ENCODE results near the gene ACSM2A. TPM values are rescaled to one million over a fixed set of nuclear protein-coding genes. Genes with fewer than 3 reads are reported as not detected.
"Not testable (repeated sequence)": the region's sequence is repeated elsewhere in the genome, so short reads cannot be mapped to it uniquely, and the experiment has no call there.

The ACSM2A gene
- total and polyA plus RNA-seq, 10 of the 15 experiments (the other 5 are each of a cell fraction or from before 2014, with no cell fraction given): not detected

- TF ChIP-seq, protein P1, sequence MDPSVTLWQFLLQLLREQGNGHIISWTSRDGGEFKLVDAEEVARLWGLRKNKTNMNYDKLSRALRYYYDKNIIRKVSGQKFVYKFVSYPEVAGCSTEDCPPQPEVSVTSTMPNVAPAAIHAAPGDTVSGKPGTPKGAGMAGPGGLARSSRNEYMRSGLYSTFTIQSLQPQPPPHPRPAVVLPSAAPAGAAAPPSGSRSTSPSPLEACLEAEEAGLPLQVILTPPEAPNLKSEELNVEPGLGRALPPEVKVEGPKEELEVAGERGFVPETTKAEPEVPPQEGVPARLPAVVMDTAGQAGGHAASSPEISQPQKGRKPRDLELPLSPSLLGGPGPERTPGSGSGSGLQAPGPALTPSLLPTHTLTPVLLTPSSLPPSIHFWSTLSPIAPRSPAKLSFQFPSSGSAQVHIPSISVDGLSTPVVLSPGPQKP (IDR thresholded peaks at IDR 0.05; ENCODE audit: low read depth, low read length): no peak
- TF ChIP-seq ZNF274 (IDR thresholded peaks at IDR 0.05; ENCODE audit: insufficient read depth, insufficient read length): no peak
These were observed 35.8 kb upstream of the ACSM2A start (continued) for GRCh38 chr16:20415541-20415940.

- intact Hi-C loops (cut with micrococcal nuclease; ENCODE audit: unreplicated experiment); FAIRE-seq; in situ Hi-C loops (cut with MboI): not testable (repeated sequence)
These were observed 32.2 kb upstream of the ACSM2A start for GRCh38 chr16:20419093-20419492.

DNA sequence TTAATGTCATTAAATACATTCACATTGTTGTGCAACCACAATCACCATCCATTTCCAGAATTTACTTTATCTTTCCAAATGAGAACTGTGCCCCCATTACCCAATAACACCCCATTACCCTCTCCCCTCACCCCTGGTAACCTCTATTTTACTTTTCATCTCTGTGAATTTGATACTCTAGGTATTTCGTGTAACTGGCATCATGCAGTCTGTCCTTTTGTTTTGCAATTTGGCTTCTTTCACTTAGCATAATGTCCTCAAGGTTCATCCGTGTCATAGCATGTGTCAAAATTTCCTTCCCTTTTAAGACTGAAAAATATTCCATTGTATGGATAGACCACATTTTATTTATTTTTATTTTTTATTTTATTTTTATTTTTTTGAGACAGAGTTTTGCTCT lies 29.6 kb upstream of the ACSM2A start:
- H3K27ac ChIP-seq (ENCODE audit: control insufficient read depth, insufficient read depth); POLR2A ChIA-PET; H3K9ac ChIP-seq (ENCODE audit: control insufficient read depth, insufficient read depth, low read length); CTCF ChIA-PET; RAD21 ChIA-PET (ENCODE audit: unreplicated experiment); H3K27me3 ChIP-seq (replicated peaks in 1 of 2; ENCODE audit: control insufficient read depth in 2 of 2, insufficient read depth in 2 of 2, low read length in 1 of 2); in situ Hi-C loops (cut with MboI); H3K9me3 ChIP-seq (replicated peaks; ENCODE audit: control insufficient read depth, insufficient read depth, low read length); H3K4me2 ChIP-seq (ENCODE audit: control insufficient read depth, insufficient read depth); SMC1A ChIA-PET (ENCODE audit: uncharacterized antibody, unreplicated experiment); H3K79me2 ChIP-seq (ENCODE audit: control insufficient read depth, insufficient read depth, low read length); H4K20me1 ChIP-seq (ENCODE audit: control insufficient read depth, insufficient read depth); H3K4me1 ChIP-seq (ENCODE audit: control insufficient read depth, insufficient read depth, low read length); H2AFZ ChIP-seq (ENCODE audit: control insufficient read depth, low read depth, low read length); BruUV-seq (replicated peaks); H3K4me3 ChIP-seq; ATAC-seq; DNase-seq (ENCODE audit: low read depth, low spot score); H3K36me3 ChIP-seq (ENCODE audit: control insufficient read depth in 2 of 2, insufficient read depth in 2 of 2, low read length in 1 of 2); FAIRE-seq; intact Hi-C loops (cut with micrococcal nuclease; ENCODE audit: unreplicated experiment): not testable (repeated sequence)
- WGBS (ENCODE audit: insufficient coverage, insufficient replicate concordance, low lambda C conversion rate, missing lambda C conversion rate): 64% methylated on average over 2 of the region's 2 CpGs

More at GRCh38 chr16:20419093-20419492, 32.2 kb upstream of the ACSM2A start:
- ATAC-seq; H3K36me3 ChIP-seq (ENCODE audit: control insufficient read depth in 2 of 2, insufficient read depth in 2 of 2, low read length in 1 of 2); SMC1A ChIA-PET (ENCODE audit: uncharacterized antibody, unreplicated experiment); H3K4me3 ChIP-seq; H3K4me1 ChIP-seq (ENCODE audit: control insufficient read depth, insufficient read depth, low read length); H4K20me1 ChIP-seq (ENCODE audit: control insufficient read depth, insufficient read depth); DNase-seq (ENCODE audit: low read depth, low spot score); BruUV-seq (replicated peaks); CTCF ChIA-PET; POLR2A ChIA-PET; H3K27me3 ChIP-seq (replicated peaks in 1 of 2; ENCODE audit: control insufficient read depth in 2 of 2, insufficient read depth in 2 of 2, low read length in 1 of 2); H2AFZ ChIP-seq (ENCODE audit: control insufficient read depth, low read depth, low read length); H3K4me2 ChIP-seq (ENCODE audit: control insufficient read depth, insufficient read depth); H3K79me2 ChIP-seq (ENCODE audit: control insufficient read depth, insufficient read depth, low read length); H3K27ac ChIP-seq (ENCODE audit: control insufficient read depth, insufficient read depth); H3K9me3 ChIP-seq (replicated peaks; ENCODE audit: control insufficient read depth, insufficient read depth, low read length); H3K9ac ChIP-seq (ENCODE audit: control insufficient read depth, insufficient read depth, low read length); RAD21 ChIA-PET (ENCODE audit: unreplicated experiment): not testable (repeated sequence)
- WGBS (ENCODE audit: insufficient coverage, insufficient replicate concordance, low lambda C conversion rate, missing lambda C conversion rate): 36% methylated on average over 8 of the region's 8 CpGs

DNA sequence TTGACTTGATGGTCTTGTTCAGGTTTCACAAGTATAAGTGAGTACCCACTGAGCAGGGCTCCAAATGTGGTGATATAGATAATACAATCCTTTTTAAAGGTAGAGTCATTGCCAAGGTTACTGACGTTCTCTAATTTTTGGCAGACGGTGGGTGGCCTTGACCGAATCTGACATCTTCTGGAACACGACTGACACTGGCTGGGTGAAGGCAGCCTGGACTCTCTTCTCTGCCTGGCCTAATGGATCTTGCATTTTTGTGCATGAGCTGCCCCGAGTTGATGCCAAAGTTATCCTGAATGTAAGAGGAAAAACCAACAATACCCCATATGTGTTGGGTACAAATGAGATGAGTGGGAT lies 27.6 kb upstream of the ACSM2A start:
- CTCF ChIA-PET: not testable (repeated sequence)

More for the DNA sequence above, 27.6 kb upstream of the ACSM2A start:
- BruUV-seq (replicated peaks); in situ Hi-C loops (cut with MboI); H3K4me2 ChIP-seq (ENCODE audit: control insufficient read depth, insufficient read depth); H3K36me3 ChIP-seq (ENCODE audit: control insufficient read depth in 2 of 2, insufficient read depth in 2 of 2, low read length in 1 of 2); ATAC-seq; H3K27me3 ChIP-seq (replicated peaks in 1 of 2; ENCODE audit: control insufficient read depth in 2 of 2, insufficient read depth in 2 of 2, low read length in 1 of 2); H2AFZ ChIP-seq (ENCODE audit: control insufficient read depth, low read depth, low read length); SMC1A ChIA-PET (ENCODE audit: uncharacterized antibody, unreplicated experiment); RAD21 ChIA-PET (ENCODE audit: unreplicated experiment); intact Hi-C loops (cut with micrococcal nuclease; ENCODE audit: unreplicated experiment); DNase-seq (ENCODE audit: low read depth, low spot score); H3K4me1 ChIP-seq (ENCODE audit: control insufficient read depth, insufficient read depth, low read length); H3K27ac ChIP-seq (ENCODE audit: control insufficient read depth, insufficient read depth); H3K9ac ChIP-seq (ENCODE audit: control insufficient read depth, insufficient read depth, low read length); H3K4me3 ChIP-seq; POLR2A ChIA-PET; H4K20me1 ChIP-seq (ENCODE audit: control insufficient read depth, insufficient read depth); FAIRE-seq; H3K79me2 ChIP-seq (ENCODE audit: control insufficient read depth, insufficient read depth, low read length); H3K9me3 ChIP-seq (replicated peaks; ENCODE audit: control insufficient read depth, insufficient read depth, low read length): not testable (repeated sequence)
- 31% methylated on average over 5 of the region's 5 CpGs for WGBS (ENCODE audit: insufficient coverage, insufficient replicate concordance, low lambda C conversion rate, missing lambda C conversion rate)

Measured in GM12878 (cell line).